LNCaP clone FGC (cell line): Measurements from ENCODE around the gene COL5A3.

Experiments
- DNase-seq: peaks from one replicate; pipeline ENCODE4 v3.0.0-alpha.2; 2011; ENCODE audit warnings: low read depth
- H3K4me3 ChIP-seq: 2 replicates; pipeline ENCODE4 v1.5.1; 2011; ENCODE audit warnings: mild to moderate bottlenecking, low read depth, low read length, control low read depth
- CTCF ChIP-seq: IDR thresholded peaks from 2 replicates; pipeline ENCODE4 v1.5.1; 2012; ENCODE audit warnings: mild to moderate bottlenecking; ENCODE audit not compliant: control insufficient read depth, insufficient read depth; ENCODE audit errors: extremely low read depth

COL5A3 gene

GRCh38 chr19:10006752-10007323 lies 3.5 kb downstream of the COL5A3 start:
- TF ChIP-seq CTCF = no peak
- no peak overlapping the region for H3K4me3 ChIP-seq
- no peak for DNase-seq

GRCh38 chr19:10006335-10006708 lies 4.0 kb downstream of the COL5A3 start:
- no peak for DNase-seq
- no peak overlapping the region for H3K4me3 ChIP-seq
- TF ChIP-seq CTCF = no peak

DNA sequence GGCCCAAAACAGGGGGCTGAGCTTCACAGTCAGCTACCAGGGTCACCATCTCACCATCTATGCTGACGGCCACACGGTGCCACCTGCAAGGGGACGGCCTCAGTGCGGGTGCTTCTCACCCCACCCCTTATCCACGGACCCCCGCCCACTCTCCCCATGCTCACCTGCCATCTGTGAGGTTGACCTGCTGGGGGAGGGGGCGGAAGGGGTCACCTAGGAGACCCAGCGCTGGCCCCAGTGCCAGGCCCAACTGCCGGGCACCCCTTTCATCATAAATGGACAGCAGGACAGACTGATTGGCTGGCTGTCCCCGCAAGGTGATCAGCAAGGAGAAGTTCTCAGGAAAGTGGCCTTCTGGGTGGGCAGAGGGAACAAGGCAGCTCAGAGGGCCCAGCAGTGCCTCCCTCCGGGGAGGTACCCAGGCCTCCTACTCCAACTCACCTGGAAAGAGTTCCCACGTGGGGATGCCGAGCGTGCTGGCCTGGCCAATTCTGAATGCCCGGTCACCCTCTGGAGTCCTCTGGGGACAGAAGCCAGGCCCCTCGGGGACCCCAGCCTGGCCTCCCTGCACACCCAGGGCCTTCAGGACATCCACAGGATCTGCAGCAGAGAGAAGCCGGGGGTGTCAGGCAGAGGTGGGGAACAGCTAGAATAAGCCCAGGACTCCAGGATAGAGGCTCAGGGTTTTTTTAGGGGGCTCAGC lies 4.5 kb downstream of the COL5A3 start:
- H3K4me3 ChIP-seq = no peak overlapping the region
- no peak for TF ChIP-seq CTCF
- no peak for DNase-seq

DNA sequence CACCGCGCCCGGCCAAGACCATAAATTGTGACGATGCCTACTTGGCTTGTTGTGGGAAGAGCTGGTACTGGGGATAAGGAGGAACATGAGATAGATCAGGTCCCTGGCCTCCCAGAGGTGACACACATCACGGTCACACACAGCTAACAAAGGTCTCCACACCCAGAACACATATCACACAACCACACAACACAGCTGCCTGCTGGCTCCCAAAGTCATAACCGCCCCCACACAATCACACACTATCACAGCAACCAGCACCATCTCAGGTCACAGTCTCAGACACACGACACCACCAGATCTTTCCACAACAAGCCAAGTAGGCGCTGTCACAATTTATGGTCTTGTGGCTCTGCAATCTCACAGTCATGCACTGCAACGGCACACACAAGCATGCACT lies 5.7 kb downstream of the COL5A3 start:
- no peak for DNase-seq
- no peak overlapping the region for H3K4me3 ChIP-seq
- TF ChIP-seq CTCF = no peak

DNA sequence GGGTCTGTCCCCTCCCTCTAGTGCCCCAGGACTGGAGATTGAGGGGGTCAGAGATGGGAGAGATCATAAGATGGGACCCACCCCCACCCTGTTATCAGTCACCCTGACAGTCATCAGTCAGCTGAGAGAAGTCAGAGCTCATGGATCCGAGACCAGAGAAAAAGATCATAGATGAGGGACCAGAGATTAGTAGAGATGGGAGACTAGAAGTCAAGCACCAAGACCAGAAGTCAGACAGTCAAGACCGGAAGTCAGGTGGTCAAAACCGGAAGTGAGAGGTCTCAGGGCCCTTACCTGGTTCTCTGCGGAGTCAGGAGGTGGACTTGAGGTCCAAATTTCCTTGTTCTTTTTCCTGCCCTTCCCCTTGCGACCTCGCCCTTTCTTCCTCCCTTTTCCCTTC lies 7.0 kb downstream of the COL5A3 start:
- DNase-seq = no peak
- H3K4me3 ChIP-seq = no peak overlapping the region
- TF ChIP-seq CTCF = no peak

DNA sequence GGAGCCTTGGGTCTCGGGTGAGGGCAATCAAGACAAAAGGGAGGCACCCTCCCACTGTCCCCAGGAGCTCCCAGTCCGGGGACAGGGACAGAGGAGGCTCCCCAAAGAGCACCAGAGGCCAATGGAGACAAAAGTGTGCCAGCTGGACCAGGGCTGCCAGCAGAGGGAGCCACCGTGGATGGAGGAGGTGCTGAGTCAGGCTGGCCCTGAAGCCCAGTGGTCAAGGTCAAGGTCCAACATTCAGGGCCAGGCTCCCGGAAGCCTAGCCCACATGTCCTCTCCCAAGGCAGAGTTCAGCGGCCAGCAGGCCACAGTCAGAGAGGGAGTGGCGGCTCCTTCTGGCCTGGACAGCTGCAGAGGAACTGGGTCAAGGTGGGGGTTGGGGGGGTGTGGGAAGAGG lies 8.4 kb downstream of the COL5A3 start:
- no peak overlapping the region for H3K4me3 ChIP-seq
- TF ChIP-seq CTCF = peak; percentile 24
- no peak for DNase-seq

- peak; percentile 85 for TF ChIP-seq CTCF
- no peak overlapping the region for H3K4me3 ChIP-seq
- peak; percentile 13 for DNase-seq
These were observed 10.0 kb downstream of the COL5A3 start for GRCh38 chr19:10000171-10000826.
